CD14-positive monocyte (primary cell): Measurements from ENCODE around the gene PRTN3. TPM values are rescaled to one million over a fixed set of nuclear protein-coding genes. Genes with fewer than 3 reads are reported as not detected.

ENCODE experiments used
- DNase-seq, 3 donors: peaks; one replicate each; pipeline ENCODE4 v3.0.0-alpha.2; 2011 to 2022
- H2AFZ ChIP-seq: 2 replicates; pipeline ENCODE4 v1.6.0; 2012; ENCODE audit warnings: mild to moderate bottlenecking, low read depth, low read length, inconsistent platforms; ENCODE audit not compliant: insufficient read depth, poor library complexity, severe bottlenecking
- H3K27ac ChIP-seq, 2 donors: 1 replicate in 1 of 2; 2 replicates in 1 of 2; pipeline ENCODE4 v1.5.1; 2012 to 2013; ENCODE audit warnings: low read length in 2 of 2, control low read depth in 1 of 2, inconsistent platforms in 1 of 2, low read depth in 1 of 2, mild to moderate bottlenecking in 1 of 2
- H3K27me3 ChIP-seq, 2 donors: one replicate each; pipeline versions ENCODE4 v1.6.0 to v1.6.1; 2011 to 2013; ENCODE audit warnings: low read length in 2 of 2; ENCODE audit not compliant: control insufficient read depth in 2 of 2, insufficient read depth in 2 of 2
- H3K36me3 ChIP-seq, 2 donors: replicated peaks in 1 of 2; 1 replicate in 1 of 2; 2 replicates in 1 of 2; pipeline versions ENCODE4 v1.5.1 to v1.6.1; 2012 to 2013; ENCODE audit warnings: low read length in 2 of 2, control low read depth in 1 of 2, inconsistent platforms in 1 of 2, mild to moderate bottlenecking in 1 of 2; ENCODE audit not compliant: insufficient read depth in 2 of 2, control insufficient read depth in 1 of 2
- H3K4me1 ChIP-seq, 2 donors: 1 replicate in 1 of 2; 2 replicates in 1 of 2; pipeline versions ENCODE4 v1.5.1 to v1.6.1; 2012 to 2013; ENCODE audit warnings: low read length in 2 of 2, control low read depth in 1 of 2, inconsistent platforms in 1 of 2, mild to moderate bottlenecking in 1 of 2, moderate library complexity in 1 of 2; ENCODE audit not compliant: insufficient read depth in 2 of 2, control insufficient read depth in 1 of 2
- H3K4me2 ChIP-seq: replicated peaks from 2 replicates; pipeline ENCODE3; 2012; ENCODE audit warnings: low read length, moderate library complexity, mild to moderate bottlenecking; ENCODE audit not compliant: poor library complexity, severe bottlenecking; ENCODE audit errors: extremely low read depth
- H3K4me3 ChIP-seq, 3 experiments: fragments of 200-600 bp in 1 of 3; sonication (generic) in 1 of 3; replicated peaks in 1 of 3; 1 replicate in 2 of 3; 2 replicates in 1 of 3; pipeline ENCODE4 v1.5.1; 2011 to 2013; ENCODE audit warnings: low read length in 3 of 3, mild to moderate bottlenecking in 3 of 3, control low read depth in 2 of 3, low read depth in 2 of 3, inconsistent platforms in 1 of 3, moderate library complexity in 1 of 3
- H3K79me2 ChIP-seq: 2 replicates; pipeline ENCODE4 v1.6.0; 2012; ENCODE audit warnings: mild to moderate bottlenecking, control low read depth, inconsistent platforms, low read length, moderate library complexity; ENCODE audit not compliant: insufficient read depth
- H3K9ac ChIP-seq: 2 replicates; pipeline ENCODE4 v1.6.0; 2017; ENCODE audit warnings: low read length, mild to moderate bottlenecking; ENCODE audit not compliant: insufficient read depth, poor library complexity, severe bottlenecking
- H3K9me3 ChIP-seq, 2 donors: replicated peaks in 1 of 2; 1 replicate in 1 of 2; 2 replicates in 1 of 2; pipeline versions ENCODE4 v1.5.1 to v1.6.1; 2012 to 2013; ENCODE audit warnings: low read length in 2 of 2, control low read depth in 1 of 2; ENCODE audit not compliant: control insufficient read depth in 1 of 2, insufficient read depth in 1 of 2
- H4K20me1 ChIP-seq: 2 replicates; pipeline ENCODE4 v1.6.0; 2012; ENCODE audit warnings: mild to moderate bottlenecking, low read length, control low read depth, moderate library complexity; ENCODE audit not compliant: insufficient read depth
- H3K27ac Mint-ChIP-seq, 7 donors: one replicate each; pipeline ENCODE4 v1.8.0; 2020; ENCODE audit warnings: mild to moderate bottlenecking in 7 of 7, mixed read lengths in 7 of 7, moderate library complexity in 6 of 7, inconsistent platforms in 2 of 7
- H3K27me3 Mint-ChIP-seq, 3 donors: one replicate each; pipeline ENCODE4 v1.8.0; 2021 to 2022; ENCODE audit warnings: low read depth in 3 of 3, mild to moderate bottlenecking in 3 of 3, mixed read lengths in 3 of 3, moderate library complexity in 3 of 3, inconsistent platforms in 1 of 3
- H3K36me3 Mint-ChIP-seq, 2 donors: one replicate each; pipeline ENCODE4 v1.8.0; 2020; ENCODE audit warnings: mixed read lengths in 2 of 2, inconsistent platforms in 1 of 2, mild to moderate bottlenecking in 1 of 2
- H3K4me1 Mint-ChIP-seq: one replicate; pipeline ENCODE4 v1.8.0; 2020; ENCODE audit warnings: mild to moderate bottlenecking, mixed read lengths
- H3K4me3 Mint-ChIP-seq, 2 donors: one replicate each; pipeline ENCODE4 v1.8.0; 2020; ENCODE audit warnings: mild to moderate bottlenecking in 2 of 2, mixed read lengths in 2 of 2, moderate library complexity in 1 of 2
- H3K9me3 Mint-ChIP-seq, 7 donors: one replicate each; pipeline ENCODE4 v1.8.0; 2020 to 2022; ENCODE audit warnings: mixed read lengths in 7 of 7, mild to moderate bottlenecking in 6 of 7, moderate library complexity in 6 of 7, inconsistent platforms in 2 of 7
- WGBS: methylation state at CpG from one replicate; pipeline ENCODE4 v1.1.5; 2013; ENCODE audit warnings: missing lambda C conversion rate; ENCODE audit not compliant: insufficient coverage; 5-methylcytosine and 5-hydroxymethylcytosine counted together
- intact Hi-C, 2 donors: fragments of 100-400 bp; cut with micrococcal nuclease; formaldehyde crosslinking; loops; one replicate each; pipeline versions ENCODE4 v1.15.0 to v1.15.1; 2023
- polyA plus RNA-seq, 3 donors: library from polyadenylated mRNA; depleted of rRNA in 1 of 3; unstranded in 2 of 3; stranded (reverse) in 1 of 3; fragments of 300-500 nt in 2 of 3; fragments of >200 nt in 1 of 3; fragmentation: Illumina TruSeq in 2 of 3; gene quantifications; 1 replicate in 2 of 3; 2 replicates in 1 of 3; pipeline ENCODE4 v1.2.3, GENCODE V29; 2012 to 2021
- TF ChIP-seq, protein P1 (sequence below): fragments of 200-600 bp; IDR thresholded peaks from one replicate; pipeline ENCODE4 v1.8.0; 2022; ENCODE audit warnings: antibody characterized with exemption, mild to moderate bottlenecking

The PRTN3 gene
- polyA plus RNA-seq, 3 donors = 0.11 TPM; not detected in 2

DNA sequence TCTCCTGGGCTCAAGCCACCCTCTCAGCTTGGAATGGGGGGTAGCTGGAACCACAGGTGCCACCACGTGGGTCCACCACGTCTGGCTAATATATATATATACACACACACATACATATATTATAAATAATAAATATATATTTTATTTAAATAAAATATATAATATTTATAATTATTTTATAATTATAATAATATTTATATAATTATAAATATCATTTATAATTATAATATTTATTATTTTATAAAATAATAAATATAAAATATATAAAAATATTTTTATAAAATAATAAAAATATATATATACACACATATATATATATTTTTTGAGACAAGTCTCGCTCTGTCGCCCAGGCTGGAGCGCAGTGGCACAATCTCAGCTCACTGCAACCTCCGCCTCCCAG is 13.8 kb downstream of the PRTN3 start:
- no peaks in the 10 kb centered on the region for H3K9me3 ChIP-seq
- TF ChIP-seq, protein P1, sequence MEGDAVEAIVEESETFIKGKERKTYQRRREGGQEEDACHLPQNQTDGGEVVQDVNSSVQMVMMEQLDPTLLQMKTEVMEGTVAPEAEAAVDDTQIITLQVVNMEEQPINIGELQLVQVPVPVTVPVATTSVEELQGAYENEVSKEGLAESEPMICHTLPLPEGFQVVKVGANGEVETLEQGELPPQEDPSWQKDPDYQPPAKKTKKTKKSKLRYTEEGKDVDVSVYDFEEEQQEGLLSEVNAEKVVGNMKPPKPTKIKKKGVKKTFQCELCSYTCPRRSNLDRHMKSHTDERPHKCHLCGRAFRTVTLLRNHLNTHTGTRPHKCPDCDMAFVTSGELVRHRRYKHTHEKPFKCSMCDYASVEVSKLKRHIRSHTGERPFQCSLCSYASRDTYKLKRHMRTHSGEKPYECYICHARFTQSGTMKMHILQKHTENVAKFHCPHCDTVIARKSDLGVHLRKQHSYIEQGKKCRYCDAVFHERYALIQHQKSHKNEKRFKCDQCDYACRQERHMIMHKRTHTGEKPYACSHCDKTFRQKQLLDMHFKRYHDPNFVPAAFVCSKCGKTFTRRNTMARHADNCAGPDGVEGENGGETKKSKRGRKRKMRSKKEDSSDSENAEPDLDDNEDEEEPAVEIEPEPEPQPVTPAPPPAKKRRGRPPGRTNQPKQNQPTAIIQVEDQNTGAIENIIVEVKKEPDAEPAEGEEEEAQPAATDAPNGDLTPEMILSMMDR = no peak
- Mint-ChIP-seq H3K36me3 (no peaks in the 10 kb centered on the region), H3K27me3 (peaks cover 4 to 9% (median 8%) of the 10 kb centered on the region in 3 donors), H3K4me3 (no peak overlapping the region), H3K9me3 (no peaks in the 10 kb centered on the region), H3K27ac (no peak overlapping the region), H3K4me1 (peaks cover 33% of the 10 kb centered on the region)
- intact Hi-C loops = loop anchor here (2.0 to 5.0 kb wide), 3 partner anchors 37 to 82 kb away; no protein-coding TSS in a partner anchor
- no peak overlapping the region for H3K27ac ChIP-seq
- DNase-seq = no peak
- no peaks in the 10 kb centered on the region for H3K36me3 ChIP-seq
- H3K79me2 ChIP-seq = peaks cover 22% of the 10 kb centered on the region
- no peak overlapping the region for H3K4me3 ChIP-seq
- H3K27me3 ChIP-seq = peaks cover 0 to 3% of the 10 kb centered on the region in 2 donors
- no CpG with 5 or more reads among the region's 6 CpGs for WGBS
- no peaks in the 10 kb centered on the region for H4K20me1 ChIP-seq
- no peak overlapping the region for H3K9ac ChIP-seq
- H3K4me1 ChIP-seq = peaks cover 45 to 58% of the 10 kb centered on the region in 2 donors
- H3K4me2 ChIP-seq = no peak overlapping the region
- no peak overlapping the region for H2AFZ ChIP-seq

GRCh38 chr19:855142-855541 is 14.3 kb downstream of the PRTN3 start:
- no peak overlapping the region for H3K27ac Mint-ChIP-seq
- no peak overlapping the region for H3K9ac ChIP-seq

More at GRCh38 chr19:855142-855541, 14.3 kb downstream of the PRTN3 start:
- Histone ChIP-seq H3K36me3 (no peaks in the 10 kb centered on the region), H2AFZ (no peak overlapping the region), H3K4me1 (peaks cover 51 to 64% of the 10 kb centered on the region in 2 donors), H3K27me3 (peaks cover 0 to 3% of the 10 kb centered on the region in 2 donors), H3K79me2 (peaks cover 27% of the 10 kb centered on the region), H3K4me3 (no peak overlapping the region), H3K4me2 (no peak overlapping the region), H4K20me1 (no peaks in the 10 kb centered on the region), H3K27ac (no peak overlapping the region), H3K9me3 (no peaks in the 10 kb centered on the region)
- peaks cover 39% of the 10 kb centered on the region for H3K4me1 Mint-ChIP-seq
- H3K36me3 Mint-ChIP-seq = no peaks in the 10 kb centered on the region
- intact Hi-C loops = loop anchor here in 1 of 2 donors (2.0 kb wide), 1 partner anchor 64 kb away; no protein-coding TSS in a partner anchor
- peaks cover 4 to 9% (median 6%) of the 10 kb centered on the region in 3 donors for H3K27me3 Mint-ChIP-seq
- no peak for DNase-seq
- no peak overlapping the region for H3K4me3 Mint-ChIP-seq
- TF ChIP-seq, protein P1 = no peak
- H3K9me3 Mint-ChIP-seq = no peaks in the 10 kb centered on the region
- 86% methylated on average over 5 of the region's 12 CpGs for WGBS
